ENCODE measurements around the gene ITGA6.

DNA sequence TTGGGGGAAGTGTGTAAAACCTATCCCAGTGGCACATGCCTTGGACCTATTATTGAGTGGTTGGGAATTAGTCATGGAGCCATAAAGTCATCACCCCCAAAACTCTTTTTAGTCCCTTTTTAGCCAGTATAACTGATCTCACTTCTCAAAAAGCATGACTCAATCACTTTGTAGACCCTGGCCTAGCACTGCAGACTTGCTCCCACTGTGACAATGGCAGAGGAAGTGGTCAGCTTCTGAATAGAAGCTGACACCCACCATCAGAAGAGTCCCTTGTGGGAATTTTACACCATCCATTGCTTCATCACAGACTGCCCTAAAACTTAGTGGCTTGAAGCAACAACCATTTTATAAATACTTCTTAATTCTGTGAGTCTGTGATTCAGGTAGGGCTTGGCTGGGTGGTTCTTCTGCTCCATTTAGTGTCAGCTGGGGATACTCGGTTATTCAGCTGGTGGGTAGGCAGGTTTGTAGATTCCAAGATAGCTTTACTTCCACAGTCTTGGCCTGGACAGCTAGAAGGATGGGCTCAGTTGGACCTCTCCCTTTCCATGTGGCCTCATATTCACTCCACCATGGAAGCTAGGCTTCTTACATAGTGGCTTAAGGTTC, 10.8 kb upstream of the ITGA6 start:
- TF ChIP-seq POLR2A (IDR thresholded peaks at IDR 0.05) (no peak), CTCF (IDR thresholded peaks at IDR 0.05) (no peak)

All from body of pancreas (tissue), 4 donors.